IMR-90 (cell line): ENCODE measurements around the gene S100A1. TPM values are rescaled to one million over a fixed set of nuclear protein-coding genes. Genes with fewer than 3 reads are reported as not detected.
A peak's percentile ranks its signal among the peaks of the same experiment; 100 is the strongest.

Experiments
- ATAC-seq: fragments of 200-7000 bp; cut with Tn5 transposase; 2 replicates; pipeline ENCODE4 v1.9.1; 2020; ENCODE audit warnings: low read depth, mild to moderate bottlenecking, moderate library complexity
- BruUV-seq: library from RNA; stranded (reverse); fragments of 400-500 nt; replicated peaks from 2 replicates; lab custom pipeline; 2021; lab: Mats Ljungman, UMichigan
- CTCF ChIA-PET: fragments of 300-600 bp; formaldehyde crosslinking; extraction: SDS; loops from one replicate; lab custom pipeline; 2021; ENCODE audit warnings: antibody characterized with exemption; lab: Yijun Ruan, JAX
- POLR2A ChIA-PET: fragments of 300-600 bp; sonication (Branson Sonifier 250); formaldehyde crosslinking; loops from one replicate; lab custom pipeline; 2022; ENCODE audit warnings: antibody characterized with exemption; ENCODE audit not compliant: unreplicated experiment; lab: Charles Lee
- DNase-seq: peaks from one replicate; pipeline ENCODE4 v3.0.0; 2013
- H2AFZ ChIP-seq: replicated peaks from 2 replicates; pipeline ENCODE3; 2013; ENCODE audit warnings: low read length, mild to moderate bottlenecking; ENCODE audit not compliant: poor library complexity
- H2AK5ac ChIP-seq: 2 replicates; pipeline ENCODE4 v1.6.1; 2013; ENCODE audit warnings: low read depth, low read length, inconsistent platforms
- H2AK9ac ChIP-seq: replicated peaks from 2 replicates; pipeline ENCODE3; 2013; ENCODE audit warnings: mild to moderate bottlenecking, low read depth, low read length, moderate library complexity; ENCODE audit not compliant: poor library complexity
- H2BK120ac ChIP-seq: 2 replicates; pipeline ENCODE4 v1.6.1; 2013; ENCODE audit warnings: low read depth, low read length, inconsistent platforms
- H2BK15ac ChIP-seq: 3 replicates; pipeline ENCODE4 v1.6.1; 2013; ENCODE audit warnings: low read depth, low read length, inconsistent platforms
- H2BK20ac ChIP-seq: 2 replicates; pipeline ENCODE4 v1.6.1; 2013; ENCODE audit warnings: low read depth, mild to moderate bottlenecking, inconsistent platforms, low read length, moderate library complexity
- H2BK5ac ChIP-seq: 2 replicates; pipeline ENCODE4 v1.6.1; 2013; ENCODE audit warnings: mild to moderate bottlenecking, low read depth, low read length, inconsistent platforms; ENCODE audit not compliant: poor library complexity, severe bottlenecking
- H3K14ac ChIP-seq: replicated peaks from 2 replicates; pipeline ENCODE4 v1.6.1; 2013; ENCODE audit warnings: low read depth, low read length, inconsistent platforms
- H3K18ac ChIP-seq: 2 replicates; pipeline ENCODE4 v1.6.1; 2013; ENCODE audit warnings: low read depth, low read length, control low read depth
- H3K23ac ChIP-seq: 2 replicates; pipeline ENCODE4 v1.6.1; 2013; ENCODE audit warnings: low read depth, low read length, inconsistent platforms
- H3K27ac ChIP-seq: 2 replicates; pipeline ENCODE4 v1.5.1; 2013; ENCODE audit warnings: mild to moderate bottlenecking, control low read depth, low read length; ENCODE audit not compliant: insufficient read depth
- H3K27me3 ChIP-seq: 2 replicates; pipeline ENCODE4 v1.6.1; 2013; ENCODE audit warnings: low read length; ENCODE audit not compliant: control insufficient read depth, insufficient read depth
- H3K36me3 ChIP-seq: 2 replicates; pipeline ENCODE4 v1.6.1; 2013; ENCODE audit warnings: low read length, mixed read lengths; ENCODE audit not compliant: control insufficient read depth, insufficient read depth
- H3K4ac ChIP-seq: 2 replicates; pipeline ENCODE4 v1.6.1; 2013; ENCODE audit warnings: low read depth, low read length, inconsistent platforms
- H3K4me1 ChIP-seq: 2 replicates; pipeline ENCODE4 v1.6.1; 2013; ENCODE audit warnings: low read length, mixed read lengths; ENCODE audit not compliant: control insufficient read depth, insufficient read depth
- H3K4me2 ChIP-seq: 2 replicates; pipeline ENCODE4 v1.6.1; 2013; ENCODE audit warnings: low read depth, mild to moderate bottlenecking, control low read depth, low read length, moderate library complexity
- H3K4me3 ChIP-seq: 2 replicates; pipeline ENCODE4 v1.5.1; 2013; ENCODE audit warnings: low read depth, mild to moderate bottlenecking, control low read depth, low read length, moderate library complexity; ENCODE audit not compliant: insufficient read depth
- H3K56ac ChIP-seq: 2 replicates; pipeline ENCODE4 v1.6.1; 2013; ENCODE audit warnings: low read length, inconsistent platforms; ENCODE audit not compliant: insufficient read depth; ENCODE audit errors: extremely low read depth
- H3K79me1 ChIP-seq, 2 experiments: 2 replicates each; pipeline ENCODE4 v1.6.1; 2013; ENCODE audit warnings: low read length in 2 of 2, inconsistent platforms in 1 of 2, low read depth in 1 of 2
- H3K9ac ChIP-seq: 2 replicates; pipeline ENCODE4 v1.6.1; 2013; ENCODE audit warnings: low read depth, low read length, control low read depth
- H3K9me1 ChIP-seq: 2 replicates; pipeline ENCODE4 v1.6.1; 2013; ENCODE audit warnings: low read length, inconsistent platforms; ENCODE audit not compliant: insufficient read depth
- H3K9me3 ChIP-seq: 2 replicates; pipeline ENCODE4 v1.6.1; 2013; ENCODE audit warnings: low read length; ENCODE audit not compliant: control insufficient read depth, insufficient read depth
- H4K20me1 ChIP-seq: 2 replicates; pipeline ENCODE4 v1.6.1; 2013; ENCODE audit warnings: low read length, inconsistent platforms; ENCODE audit not compliant: insufficient read depth
- H4K5ac ChIP-seq: 2 replicates; pipeline ENCODE4 v1.6.1; 2013; ENCODE audit warnings: mild to moderate bottlenecking, low read depth, low read length, control low read depth
- H4K8ac ChIP-seq, 2 experiments: 2 replicates each; pipeline ENCODE4 v1.6.1; 2013; ENCODE audit warnings: low read depth in 2 of 2, low read length in 2 of 2, control low read depth in 1 of 2, inconsistent platforms in 1 of 2
- H4K91ac ChIP-seq: 2 replicates; pipeline ENCODE4 v1.6.1; 2013; ENCODE audit warnings: low read depth, low read length, inconsistent platforms; ENCODE audit not compliant: insufficient read depth
- CEBPB ChIP-seq: IDR thresholded peaks from 2 replicates; pipeline ENCODE4 v1.6.1; 2012; ENCODE audit warnings: low read depth, low read length, improper control_type of control experiment
- CTCF ChIP-seq: conservative IDR thresholded peaks from 2 replicates; pipeline ENCODE4 v1.5.1; 2012; ENCODE audit warnings: mild to moderate bottlenecking, low read depth, low read length, improper control_type of control experiment
- ELK1 ChIP-seq: fragments of 150-350 bp; IDR thresholded peaks from 2 replicates; pipeline ENCODE4 v1.6.1; 2016; ENCODE audit warnings: low read depth, mild to moderate bottlenecking, low read length, moderate library complexity, borderline replicate concordance
- FOS ChIP-seq: fragments of 150-350 bp; IDR thresholded peaks from 2 replicates; pipeline ENCODE4 v1.6.1; 2016; ENCODE audit warnings: low read depth, low read length
- WGBS, 2 experiments: methylation state at CpG; one replicate each; pipeline versions ENCODE4 v1.1.5 to v1.1.7; 2013; ENCODE audit warnings: missing lambda C conversion rate in 2 of 2; ENCODE audit not compliant: insufficient read length in 1 of 2; ENCODE audit errors: extremely low coverage in 2 of 2; 5-methylcytosine and 5-hydroxymethylcytosine counted together
- dilution Hi-C: fragments of 300-500 bp; cut with HindIII; formaldehyde crosslinking; loops from one replicate; pipeline ENCODE4 v1.14.3; 2018; ENCODE audit warnings: low sequenced_read_pairs; ENCODE audit not compliant: unreplicated experiment
- in situ Hi-C: fragments of 300-500 bp; cut with MboI; formaldehyde crosslinking; loops from 3 replicates; pipeline ENCODE4 v1.14.3; 2019; ENCODE audit warnings: low sequenced_read_pairs, inconsistent platforms, mixed read lengths
- intact Hi-C: fragments of 100-400 bp; cut with micrococcal nuclease; formaldehyde crosslinking; loops from 2 replicates; pipeline ENCODE4 v1.10.0; 2022
- polyA plus RNA-seq, 3 experiments: library from polyadenylated mRNA; depleted of rRNA; stranded (reverse); fragments of >200 nt; gene quantifications; 2 replicates each; pipeline ENCODE4 v1.2.3, GENCODE V29; 2012; ENCODE audit warnings: low replicate concordance in 1 of 3
- total RNA-seq: library from RNA; depleted of rRNA; stranded (reverse); fragments of >200 nt; gene quantifications from 2 replicates; pipeline ENCODE4 v1.2.3, GENCODE V29; 2012

Gene S100A1
- total and polyA plus RNA-seq, 2 of the 4 experiments (the other 2 are of a cell fraction) = 0.18 to 0.29 TPM

- TF ChIP-seq CTCF (no peak), ELK1 (no peak), CEBPB (no peak), FOS (no peak)
- WGBS, 2 experiments = 79% methylated on average over 3 of the region's 6 CpGs; no CpG with 5 or more reads in 1 of the 2 experiments
- intact Hi-C loops (loop anchor here (2.0 to 5.0 kb wide), 4 partner anchors 97 to 738 kb away; partner anchors contain the start of gene IL6R), in situ Hi-C loops (loop anchor here (10.0 kb wide), 1 partner anchor 305 kb away; the partner anchor contains the start of gene JTB), dilution Hi-C loops (no loop called here)
- H3K56ac ChIP-seq = no peak overlapping the region
- H3K9me3 ChIP-seq = no peaks in the 10 kb centered on the region
- H3K79me1 ChIP-seq = peaks cover 12 to 25% of the 10 kb centered on the region in 2 experiments; a peak in 1 of 4 replicates
- peak overlapping the region; percentile 83; the same call in 1 of the 2 replicates for H3K9ac ChIP-seq
- peak overlapping the region; percentile 85 for H3K4me2 ChIP-seq
- no peak overlapping the region for H3K14ac ChIP-seq
- no peak for ATAC-seq
- BruUV-seq = no TSS peak
- peaks cover 37% of the 10 kb centered on the region for H3K36me3 ChIP-seq
- H3K18ac ChIP-seq = no peak overlapping the region
- no peak overlapping the region for H2AK9ac ChIP-seq
- no peaks in the 10 kb centered on the region for H3K27me3 ChIP-seq
- no peaks in the 10 kb centered on the region for H3K9me1 ChIP-seq
- no peak overlapping the region for H4K8ac ChIP-seq
- H4K5ac ChIP-seq = no peak overlapping the region
- no peak overlapping the region for H3K4ac ChIP-seq
- no peak for DNase-seq
- no peak overlapping the region for H2BK120ac ChIP-seq
- H4K20me1 ChIP-seq = peaks cover 11% of the 10 kb centered on the region; the same call in 1 of the 2 replicates
- H2AFZ ChIP-seq = no peak overlapping the region
- CTCF ChIA-PET = no interaction called here
- no peak overlapping the region for H3K27ac ChIP-seq
- H2AK5ac ChIP-seq = no peak overlapping the region
- POLR2A ChIA-PET = no interaction called here
- H3K23ac ChIP-seq = no peak overlapping the region
- peak overlapping the region; percentile 65 for H3K4me3 ChIP-seq
- H2BK20ac ChIP-seq = no peak overlapping the region
- no peak overlapping the region for H2BK15ac ChIP-seq
- H3K4me1 ChIP-seq = peaks cover 1% of the 10 kb centered on the region; the same call in 1 of the 2 replicates
- H2BK5ac ChIP-seq = no peak overlapping the region
- H4K91ac ChIP-seq = no peak overlapping the region
These were observed 41.4 kb downstream of the S100A1 start for GRCh38 chr1:153669606-153670005.
